AG08395 (cell line): ENCODE measurements around the gene SMYD3.
A peak's percentile ranks its signal among the peaks of the same experiment; 100 is the strongest.
"Not testable (repeated sequence)": the region's sequence is repeated elsewhere in the genome, so short reads cannot be mapped to it uniquely, and the experiment has no call there.

Experiments used
- DNase-seq: peaks from one replicate; pipeline ENCODE4 v3.0.0; 2012; ENCODE audit warnings: mixed read lengths, low spot score

The SMYD3 gene

GRCh38 chr1:246355411-246356230, 151.5 kb downstream of the SMYD3 start:
- no peak for DNase-seq

DNA sequence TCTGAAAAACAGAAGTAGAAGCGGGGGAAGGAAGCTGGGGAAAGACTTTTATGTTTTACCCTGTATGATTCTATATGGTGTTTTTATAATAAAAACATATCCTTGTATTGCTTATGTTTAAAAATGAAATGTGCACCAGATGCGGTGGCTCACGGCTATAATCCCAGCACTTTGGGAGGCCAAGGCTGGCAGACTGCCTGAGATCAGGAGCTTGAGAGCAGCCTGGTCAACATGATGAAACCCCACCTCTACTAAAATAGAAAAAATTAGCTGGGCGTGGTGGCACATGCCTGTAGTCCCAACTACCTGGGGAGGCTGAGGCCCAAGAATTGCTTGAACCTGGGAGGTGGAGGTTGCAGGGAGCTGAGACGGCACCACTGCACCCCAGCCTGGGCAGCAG, 155.4 kb downstream of the SMYD3 start:
- DNase-seq, result no peak

- DNase-seq, result no peak
Observed at GRCh38 chr1:246350745-246351144, 156.3 kb downstream of the SMYD3 start.

DNA sequence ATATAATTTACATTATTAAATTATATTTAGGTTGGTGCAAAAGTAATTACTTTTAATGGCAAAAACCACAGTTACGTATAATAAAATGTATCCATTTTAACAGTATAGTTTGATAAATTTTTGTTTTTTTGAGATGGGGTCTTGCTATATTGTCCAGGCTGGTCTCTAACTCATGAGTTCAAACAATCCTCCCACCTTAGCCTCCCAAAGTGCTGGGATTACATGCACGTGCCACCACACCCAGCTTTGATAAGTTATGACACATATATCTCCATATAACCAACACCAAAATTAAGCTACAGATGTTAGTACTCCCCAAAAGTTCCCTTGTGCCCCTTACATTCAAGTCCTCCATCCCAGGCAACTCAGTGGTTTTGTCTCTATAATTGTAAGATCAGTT, 163.1 kb downstream of the SMYD3 start:
- DNase-seq, result no peak

DNA sequence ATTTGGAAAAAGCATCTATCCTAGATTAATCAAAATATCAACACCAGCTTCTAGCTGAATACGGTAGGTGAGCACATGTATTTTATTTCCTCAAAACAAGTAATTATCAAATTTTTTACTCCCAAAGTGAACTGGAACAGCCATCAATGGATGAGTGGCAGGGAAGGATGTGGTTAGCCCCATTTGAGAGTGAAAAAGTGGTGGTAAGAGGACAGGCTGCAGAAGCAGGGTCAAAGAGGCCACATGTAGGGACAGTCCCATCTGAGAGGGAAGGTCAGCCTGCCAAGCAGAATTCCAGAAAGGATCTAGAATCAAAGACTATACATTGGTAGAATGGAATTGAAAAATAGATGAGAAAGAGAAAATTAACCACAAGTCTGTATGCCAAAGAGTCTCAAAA, 163.8 kb downstream of the SMYD3 start:
- DNase-seq, result no peak

- no peak for DNase-seq
Observed at GRCh38 chr1:246338546-246338945, 168.5 kb downstream of the SMYD3 start.

GRCh38 chr1:246338098-246338497, 169.0 kb downstream of the SMYD3 start:
- no peak for DNase-seq

- no peak for DNase-seq
Observed at GRCh38 chr1:246335151-246335550, 171.9 kb downstream of the SMYD3 start.

DNA sequence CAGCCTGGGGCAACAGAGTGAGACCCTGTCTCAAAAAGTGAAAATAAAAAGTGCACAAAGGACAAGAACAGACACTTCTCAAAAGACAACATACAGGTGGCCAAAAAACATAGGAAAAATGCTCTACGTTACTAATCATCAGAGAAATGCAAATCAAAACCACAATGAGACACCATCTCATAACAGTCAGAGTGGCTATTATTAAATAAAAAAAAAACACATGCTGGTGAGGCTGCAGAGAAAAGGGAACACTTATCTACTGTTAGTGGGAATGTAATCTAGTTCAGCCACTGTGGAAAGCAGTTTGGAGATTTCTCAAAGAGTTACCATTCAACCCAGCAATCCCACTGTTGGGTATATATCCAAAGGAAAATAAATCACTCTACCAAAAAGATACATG, 173.2 kb downstream of the SMYD3 start:
- no peak for DNase-seq

GRCh38 chr1:246332078-246332477, 175.0 kb downstream of the SMYD3 start:
- DNase-seq, result no peak

DNA sequence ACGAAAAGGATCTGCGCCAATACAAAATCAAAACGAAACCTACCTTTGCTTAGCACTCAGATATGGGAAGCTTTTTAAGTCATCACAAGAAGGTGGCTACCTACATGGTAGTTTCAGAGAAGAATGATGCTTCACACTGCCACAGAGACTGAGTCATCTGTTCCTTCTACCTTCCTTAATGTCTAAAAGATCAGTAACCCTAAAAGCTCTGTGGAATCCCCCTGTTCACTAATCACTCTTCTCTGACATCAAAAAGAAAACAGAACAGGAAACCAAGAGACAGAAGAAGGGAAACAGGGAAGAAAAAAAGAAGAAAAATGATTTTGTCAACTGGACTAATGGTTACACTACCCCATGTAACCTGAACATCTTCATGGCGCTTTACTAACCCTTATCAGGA, 177.2 kb downstream of the SMYD3 start:
- DNase-seq, result no peak

- DNase-seq, result not testable (repeated sequence)
Observed at GRCh38 chr1:246329292-246329691, 177.8 kb downstream of the SMYD3 start.

DNA sequence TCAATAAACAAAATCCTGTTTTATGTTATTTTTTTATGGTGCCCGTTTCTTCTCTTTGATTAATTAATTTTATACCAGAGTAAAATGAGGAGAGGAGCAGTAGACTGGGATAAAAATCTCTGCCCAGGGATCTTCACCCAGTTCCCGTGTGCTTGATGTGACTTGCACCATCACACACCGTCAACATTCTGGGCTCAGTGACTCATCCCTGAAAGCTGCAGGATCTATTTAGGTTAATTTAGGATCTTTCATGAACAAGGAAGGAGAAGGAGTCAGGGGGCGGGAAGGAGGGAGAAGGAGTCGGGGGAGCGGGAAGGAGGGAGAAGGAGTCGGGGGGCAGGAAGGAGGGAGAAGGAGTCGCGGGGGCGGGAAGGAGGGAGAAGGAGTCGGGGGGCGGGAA, 182.4 kb downstream of the SMYD3 start:
- no peak for DNase-seq

DNA sequence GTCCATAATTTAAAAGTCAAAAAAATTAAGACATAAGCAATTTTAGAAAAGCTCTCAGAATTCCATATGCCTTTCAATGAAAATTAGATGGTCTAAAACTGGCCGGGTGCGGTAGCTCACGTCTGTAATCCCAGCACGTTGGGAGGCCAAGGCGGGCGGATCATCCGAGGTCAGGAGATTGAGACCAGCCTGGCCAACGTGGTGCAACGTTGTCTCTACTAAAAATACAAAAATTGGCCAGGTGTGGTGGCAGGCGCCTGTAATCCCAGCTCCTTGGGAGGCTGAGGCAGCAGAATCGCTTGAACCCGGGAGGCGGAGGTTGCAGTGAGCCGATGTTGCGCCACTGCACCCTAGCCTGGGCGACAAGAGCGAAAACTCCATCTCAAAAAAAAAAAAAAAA, 183.0 kb downstream of the SMYD3 start:
- not testable (repeated sequence) for DNase-seq

GRCh38 chr1:246320286-246320685, 186.8 kb downstream of the SMYD3 start:
- DNase-seq, result peak; percentile 21

- no peak for DNase-seq
Observed at GRCh38 chr1:246319083-246319714, 187.9 kb downstream of the SMYD3 start.

- no peak for DNase-seq
Observed at GRCh38 chr1:246318622-246319021, 188.5 kb downstream of the SMYD3 start.

DNA sequence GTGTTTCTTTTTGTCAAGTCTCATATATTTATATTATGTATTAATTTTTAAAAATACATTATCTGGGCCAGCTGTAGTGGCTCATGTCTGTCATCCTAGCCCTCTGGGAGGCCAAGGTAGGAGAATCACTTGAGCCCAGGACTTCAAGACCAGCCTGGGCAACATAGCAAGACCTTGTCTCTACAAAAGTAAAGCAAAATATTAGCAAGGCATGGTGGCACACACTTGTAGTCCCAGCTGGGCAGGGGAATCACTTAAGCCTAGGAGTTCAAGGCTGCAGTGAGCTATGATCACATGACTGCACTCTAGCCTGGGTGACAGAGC, 189.1 kb downstream of the SMYD3 start:
- no peak for DNase-seq

DNA sequence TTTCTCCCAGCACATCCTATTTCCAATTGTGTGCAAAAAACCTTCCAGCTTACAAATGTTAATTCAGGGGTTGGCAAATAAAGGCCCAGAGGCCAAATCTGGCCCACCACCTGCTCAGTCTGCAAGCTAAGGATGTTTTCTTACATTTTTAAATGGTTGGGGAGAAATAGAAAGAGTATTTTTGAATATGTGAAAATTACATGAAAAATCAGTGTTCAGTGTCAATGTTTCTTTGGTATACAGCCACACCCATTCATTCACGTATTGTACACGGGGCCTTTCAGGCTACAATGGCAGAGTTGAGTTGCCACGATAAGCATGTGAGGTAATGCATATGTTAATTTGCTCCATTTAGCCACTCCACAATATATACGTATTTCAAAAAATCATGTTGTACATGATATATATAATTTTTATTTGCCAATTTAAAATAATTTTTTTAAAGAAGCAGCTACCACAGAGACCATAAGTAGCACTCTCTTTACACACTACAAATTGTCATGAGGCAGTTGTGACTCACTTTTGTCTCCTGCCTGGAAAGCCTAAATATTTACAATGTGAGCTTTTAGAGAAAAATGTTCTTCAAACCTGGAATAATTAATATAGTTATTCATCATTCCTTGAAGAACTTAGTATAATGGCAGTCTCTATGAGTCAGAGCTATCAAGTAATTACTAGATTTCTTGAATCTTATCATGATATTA, 189.6 kb downstream of the SMYD3 start:
- peak; percentile 40 for DNase-seq

GRCh38 chr1:246311461-246311860, 195.6 kb downstream of the SMYD3 start:
- no peak for DNase-seq

GRCh38 chr1:246309247-246309884, 197.7 kb downstream of the SMYD3 start:
- DNase-seq, result no peak

- DNase-seq, result no peak
Observed at GRCh38 chr1:246308533-246309075, 198.5 kb downstream of the SMYD3 start.
